OCI-LY3 (cell line): ENCODE data around the gene CDKN2A.

Source experiments
- H2AFZ ChIP-seq: fragments of 200-600, 300-600 bp; shearing (Covaris generic); 2 replicates; pipeline ENCODE4 v1.6.0; 2014; ENCODE audit warnings: antibody characterized with exemption, low read depth, low read length
- H3K27ac ChIP-seq: fragments of 200-600, 300-600 bp; sonication (generic); 2 replicates; pipeline ENCODE4 v1.5.1; 2014; ENCODE audit warnings: mild to moderate bottlenecking, low read length, moderate library complexity, mixed read lengths
- H3K27me3 ChIP-seq: fragments of 200-600, 300-600 bp; sonication (generic); 2 replicates; pipeline ENCODE4 v1.6.1; 2014; ENCODE audit warnings: low read depth, low read length, mixed read lengths
- H3K36me3 ChIP-seq: fragments of 200-600, 300-600 bp; sonication (generic); replicated peaks from 2 replicates; pipeline ENCODE3; 2014; ENCODE audit warnings: low read depth, low read length, mixed read lengths
- H3K4me1 ChIP-seq: fragments of 300-600, 200-600 bp; sonication (generic); 2 replicates; pipeline ENCODE4 v1.6.1; 2014; ENCODE audit warnings: low read length, mixed read lengths
- H3K4me2 ChIP-seq: fragments of 200-600, 300-600 bp; sonication (generic); 2 replicates; pipeline ENCODE4 v1.6.1; 2014; ENCODE audit warnings: low read length, mixed read lengths
- H3K4me3 ChIP-seq: fragments of 300-600, 200-600 bp; sonication (generic); 2 replicates; pipeline ENCODE4 v1.5.1; 2014; ENCODE audit warnings: antibody characterized with exemption, mild to moderate bottlenecking, low read length, moderate library complexity
- H3K79me2 ChIP-seq: fragments of 300-600, 200-600 bp; shearing (Covaris generic); 2 replicates; pipeline ENCODE4 v1.6.1; 2014; ENCODE audit warnings: mild to moderate bottlenecking, low read length, mixed read lengths
- H3K9ac ChIP-seq: fragments of 300-600, 200-600 bp; shearing (Covaris generic); 2 replicates; pipeline ENCODE4 v1.6.0; 2014; ENCODE audit warnings: mild to moderate bottlenecking, low read length, moderate library complexity
- H3K9me3 ChIP-seq: fragments of 200-600, 300-600 bp; shearing (Covaris generic); 2 replicates; pipeline ENCODE4 v1.6.1; 2014; ENCODE audit warnings: low read length, mixed read lengths; ENCODE audit not compliant: insufficient read depth
- H4K20me1 ChIP-seq: fragments of 200-600, 300-600 bp; sonication (generic); 2 replicates; pipeline ENCODE4 v1.6.1; 2016; ENCODE audit warnings: low read length, mixed read lengths; ENCODE audit not compliant: insufficient read depth
- EZH2phosphoT487 ChIP-seq: fragments of 200-600 bp; shearing (Covaris generic); IDR thresholded peaks from 2 replicates; pipeline ENCODE4 v1.6.1; 2018; ENCODE audit warnings: antibody characterized with exemption, mixed run types, low read depth
- TF ChIP-seq, protein P1 (sequence below): fragments of 200-600, 300-600 bp; sonication (generic); IDR thresholded peaks from 2 replicates; pipeline ENCODE4 v1.5.1; 2014; ENCODE audit warnings: antibody characterized with exemption, low read length, low read depth

CDKN2A gene

DNA sequence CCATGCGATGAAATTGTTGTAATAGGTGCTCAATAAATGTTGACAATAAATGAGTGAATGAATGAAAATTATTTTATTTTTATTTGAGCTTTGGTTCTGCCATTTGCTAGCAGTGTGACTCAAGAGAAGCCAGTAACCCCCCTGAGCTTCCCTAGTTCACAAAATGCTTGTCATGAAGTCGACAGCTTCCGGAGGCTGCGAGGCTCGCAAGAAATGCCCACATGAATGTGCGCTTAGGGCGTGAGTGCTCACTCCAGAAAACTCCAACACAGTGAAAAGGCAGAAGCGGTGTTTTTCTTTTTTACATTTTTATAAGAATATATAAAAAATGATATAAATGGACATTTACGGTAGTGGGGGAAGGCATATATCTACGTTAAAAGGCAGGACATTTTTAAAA lies 26.5 kb downstream of the CDKN2A start:
- Histone ChIP-seq H3K27me3 (no peaks in the 10 kb centered on the region), H2AFZ (no peak overlapping the region), H3K4me1 (no peaks in the 10 kb centered on the region), H3K27ac (no peak overlapping the region), H3K4me2 (no peak overlapping the region), H4K20me1 (no peaks in the 10 kb centered on the region), H3K4me3 (no peak overlapping the region), H3K36me3 (no peaks in the 10 kb centered on the region), H3K9me3 (no peaks in the 10 kb centered on the region), H3K9ac (no peak overlapping the region), H3K79me2 (no peaks in the 10 kb centered on the region)
- TF ChIP-seq, protein P1, sequence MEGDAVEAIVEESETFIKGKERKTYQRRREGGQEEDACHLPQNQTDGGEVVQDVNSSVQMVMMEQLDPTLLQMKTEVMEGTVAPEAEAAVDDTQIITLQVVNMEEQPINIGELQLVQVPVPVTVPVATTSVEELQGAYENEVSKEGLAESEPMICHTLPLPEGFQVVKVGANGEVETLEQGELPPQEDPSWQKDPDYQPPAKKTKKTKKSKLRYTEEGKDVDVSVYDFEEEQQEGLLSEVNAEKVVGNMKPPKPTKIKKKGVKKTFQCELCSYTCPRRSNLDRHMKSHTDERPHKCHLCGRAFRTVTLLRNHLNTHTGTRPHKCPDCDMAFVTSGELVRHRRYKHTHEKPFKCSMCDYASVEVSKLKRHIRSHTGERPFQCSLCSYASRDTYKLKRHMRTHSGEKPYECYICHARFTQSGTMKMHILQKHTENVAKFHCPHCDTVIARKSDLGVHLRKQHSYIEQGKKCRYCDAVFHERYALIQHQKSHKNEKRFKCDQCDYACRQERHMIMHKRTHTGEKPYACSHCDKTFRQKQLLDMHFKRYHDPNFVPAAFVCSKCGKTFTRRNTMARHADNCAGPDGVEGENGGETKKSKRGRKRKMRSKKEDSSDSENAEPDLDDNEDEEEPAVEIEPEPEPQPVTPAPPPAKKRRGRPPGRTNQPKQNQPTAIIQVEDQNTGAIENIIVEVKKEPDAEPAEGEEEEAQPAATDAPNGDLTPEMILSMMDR = no peak
- no peak for TF ChIP-seq EZH2phosphoT487

DNA sequence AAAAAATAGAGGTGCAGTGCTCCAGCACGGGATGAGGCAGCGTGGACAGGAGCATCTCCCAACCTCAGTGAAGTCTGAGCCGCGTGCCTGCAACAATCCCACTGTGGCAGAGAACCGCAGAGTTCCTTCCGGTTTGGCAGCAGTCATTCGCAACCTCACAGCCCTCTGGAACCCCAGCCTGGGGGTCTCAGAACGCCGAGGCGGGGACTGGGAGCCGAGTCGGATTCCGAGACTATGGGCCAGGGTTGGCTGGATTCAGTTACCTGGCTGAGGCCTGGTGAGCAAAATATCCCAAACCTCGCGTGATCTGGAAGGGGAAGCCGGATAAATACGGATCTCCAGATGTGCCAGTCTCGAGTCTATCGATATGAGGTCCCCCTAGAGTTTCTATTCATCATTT lies 27.0 kb downstream of the CDKN2A start:
- H3K27ac ChIP-seq = no peak overlapping the region
- H3K4me1 ChIP-seq = no peaks in the 10 kb centered on the region
- H4K20me1 ChIP-seq = no peaks in the 10 kb centered on the region
- H3K4me2 ChIP-seq = no peak overlapping the region
- no peak overlapping the region for H3K9ac ChIP-seq
- H3K9me3 ChIP-seq = no peaks in the 10 kb centered on the region
- no peaks in the 10 kb centered on the region for H3K79me2 ChIP-seq
- no peak for TF ChIP-seq EZH2phosphoT487
- TF ChIP-seq, protein P1 = no peak
- no peaks in the 10 kb centered on the region for H3K27me3 ChIP-seq
- H2AFZ ChIP-seq = no peak overlapping the region
- no peaks in the 10 kb centered on the region for H3K36me3 ChIP-seq
- no peak overlapping the region for H3K4me3 ChIP-seq

DNA sequence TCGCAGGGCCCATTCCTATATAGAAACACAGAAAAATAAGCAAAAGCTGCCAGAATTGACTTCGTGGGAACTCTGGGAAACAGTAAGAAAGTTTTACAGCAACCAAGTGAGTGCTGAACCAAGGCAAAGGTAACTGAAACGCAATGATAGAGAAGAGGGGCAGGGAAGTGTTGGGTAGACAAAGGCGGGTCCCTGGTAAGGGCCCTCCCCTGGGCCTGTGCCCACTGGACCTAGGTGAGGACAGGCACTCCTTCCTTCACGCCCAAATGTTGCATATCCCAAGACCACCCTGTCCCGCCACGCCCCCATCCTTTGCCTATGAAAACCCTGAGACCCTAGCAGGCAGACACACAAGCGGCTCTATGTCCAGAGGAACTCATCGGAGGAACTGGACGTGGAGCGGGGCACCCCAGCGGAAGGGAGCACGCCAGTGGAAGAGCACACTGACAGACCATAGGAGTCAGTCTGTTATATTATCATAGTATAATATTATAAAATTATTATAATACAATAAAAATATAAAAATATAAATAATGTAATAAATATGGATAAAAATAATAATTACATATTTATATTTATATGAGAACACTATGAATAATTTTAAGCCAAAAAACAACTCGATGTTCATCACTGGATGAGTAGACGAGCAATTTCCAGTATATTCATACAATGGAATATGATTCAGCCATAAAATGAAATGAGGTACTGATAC lies 27.9 kb downstream of the CDKN2A start:
- no peaks in the 10 kb centered on the region for H3K4me1 ChIP-seq
- no peak overlapping the region for H3K4me2 ChIP-seq
- H3K79me2 ChIP-seq = no peaks in the 10 kb centered on the region
- no peak overlapping the region for H3K27ac ChIP-seq
- H3K9me3 ChIP-seq = no peaks in the 10 kb centered on the region
- no peaks in the 10 kb centered on the region for H3K27me3 ChIP-seq
- no peaks in the 10 kb centered on the region for H4K20me1 ChIP-seq
- no peak overlapping the region for H2AFZ ChIP-seq
- no peak overlapping the region for H3K4me3 ChIP-seq
- no peak for TF ChIP-seq EZH2phosphoT487
- TF ChIP-seq, protein P1 = no peak
- no peaks in the 10 kb centered on the region for H3K36me3 ChIP-seq
- H3K9ac ChIP-seq = no peak overlapping the region

DNA sequence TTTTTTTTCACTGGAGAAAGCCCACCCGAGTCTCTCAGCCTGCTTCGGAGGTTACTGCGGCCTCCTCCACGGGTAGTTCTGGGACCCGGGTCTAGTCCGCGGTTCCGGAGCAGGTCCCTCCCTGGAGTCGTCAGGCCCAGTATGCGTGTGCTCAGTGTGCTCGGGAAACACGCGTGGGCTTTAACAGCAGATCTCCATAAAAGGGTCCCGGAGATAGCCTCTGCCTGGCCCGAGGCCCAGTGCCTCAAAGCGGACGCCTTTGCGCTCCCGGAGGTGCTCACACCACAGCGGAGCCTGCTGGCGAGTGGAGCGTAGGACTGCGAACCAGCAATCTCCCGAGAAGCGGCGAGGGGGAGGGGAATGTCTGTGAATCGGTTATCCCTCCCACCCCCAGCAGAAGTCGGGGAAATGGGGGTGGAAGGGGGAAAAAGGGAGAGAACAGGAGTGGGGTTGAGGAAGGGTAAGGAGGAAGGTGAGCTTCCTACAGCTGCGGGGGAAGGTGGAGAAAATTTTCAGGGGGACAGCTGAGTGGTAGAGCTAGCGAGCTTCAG lies 28.7 kb downstream of the CDKN2A start:
- Histone ChIP-seq H3K4me3 (no peak overlapping the region), H3K79me2 (no peaks in the 10 kb centered on the region), H3K27ac (no peak overlapping the region), H3K9me3 (no peaks in the 10 kb centered on the region), H2AFZ (no peak overlapping the region), H3K4me1 (no peaks in the 10 kb centered on the region), H3K27me3 (no peaks in the 10 kb centered on the region), H3K4me2 (no peak overlapping the region), H4K20me1 (no peaks in the 10 kb centered on the region), H3K9ac (no peak overlapping the region), H3K36me3 (no peaks in the 10 kb centered on the region)
- no peak for TF ChIP-seq EZH2phosphoT487
- TF ChIP-seq, protein P1 = no peak
